ENCODE measurements around the gene ZKSCAN7. TPM values are rescaled to one million over a fixed set of nuclear protein-coding genes. Genes with fewer than 3 reads are reported as not detected.
"Not testable (repeated sequence)": the region's sequence is repeated elsewhere in the genome, so short reads cannot be mapped to it uniquely, and the experiment has no call there.

Gene ZKSCAN7
- total RNA-seq, 4 donors from 2014 or later: 0.61 to 2.9 (median 0.90) TPM

DNA sequence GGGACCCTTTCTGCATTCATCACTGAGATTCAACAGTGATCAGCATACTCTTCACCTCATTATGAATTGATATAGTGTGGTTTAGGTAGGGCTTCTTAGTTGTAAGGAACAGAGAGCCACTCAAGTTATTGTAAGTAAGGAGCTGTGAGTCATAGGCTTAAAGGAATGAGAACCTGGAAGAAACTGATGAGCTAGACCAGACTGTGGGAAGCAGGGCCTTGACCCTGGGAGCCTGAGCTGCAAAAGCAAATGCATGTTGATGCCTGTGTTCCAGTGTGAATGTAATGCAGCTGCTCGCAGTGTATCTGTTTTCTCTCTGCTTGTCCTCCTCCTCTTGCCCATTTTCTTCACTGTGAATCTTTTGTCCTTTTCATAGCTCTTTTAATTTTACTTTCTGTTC, 13.6 kb downstream of the ZKSCAN7 start:
- H3K9me3 ChIP-seq: peaks cover 0 to 52% (median 26%) of the 10 kb centered on the region in 3 donors
- no peak for TF ChIP-seq POLR2A (IDR thresholded peaks at IDR 0.05)
- TF ChIP-seq, protein P1, sequence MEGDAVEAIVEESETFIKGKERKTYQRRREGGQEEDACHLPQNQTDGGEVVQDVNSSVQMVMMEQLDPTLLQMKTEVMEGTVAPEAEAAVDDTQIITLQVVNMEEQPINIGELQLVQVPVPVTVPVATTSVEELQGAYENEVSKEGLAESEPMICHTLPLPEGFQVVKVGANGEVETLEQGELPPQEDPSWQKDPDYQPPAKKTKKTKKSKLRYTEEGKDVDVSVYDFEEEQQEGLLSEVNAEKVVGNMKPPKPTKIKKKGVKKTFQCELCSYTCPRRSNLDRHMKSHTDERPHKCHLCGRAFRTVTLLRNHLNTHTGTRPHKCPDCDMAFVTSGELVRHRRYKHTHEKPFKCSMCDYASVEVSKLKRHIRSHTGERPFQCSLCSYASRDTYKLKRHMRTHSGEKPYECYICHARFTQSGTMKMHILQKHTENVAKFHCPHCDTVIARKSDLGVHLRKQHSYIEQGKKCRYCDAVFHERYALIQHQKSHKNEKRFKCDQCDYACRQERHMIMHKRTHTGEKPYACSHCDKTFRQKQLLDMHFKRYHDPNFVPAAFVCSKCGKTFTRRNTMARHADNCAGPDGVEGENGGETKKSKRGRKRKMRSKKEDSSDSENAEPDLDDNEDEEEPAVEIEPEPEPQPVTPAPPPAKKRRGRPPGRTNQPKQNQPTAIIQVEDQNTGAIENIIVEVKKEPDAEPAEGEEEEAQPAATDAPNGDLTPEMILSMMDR (IDR thresholded peaks at IDR 0.05): no peak
- WGBS, 2 donors: 62 to 68% methylated on average over 1 of the region's 1 CpG
- no peaks in the 10 kb centered on the region for H3K4me1 ChIP-seq
- H3K4me3 ChIP-seq: no peak overlapping the region
- DNase-seq: no peak
- H3K27me3 ChIP-seq: no peaks in the 10 kb centered on the region
- H3K27ac ChIP-seq: no peak overlapping the region
- intact Hi-C loops (cut with DNase I): no loop called here
- peaks cover 0 to 68% (median 3%) of the 10 kb centered on the region in 3 donors for H3K36me3 ChIP-seq

DNA sequence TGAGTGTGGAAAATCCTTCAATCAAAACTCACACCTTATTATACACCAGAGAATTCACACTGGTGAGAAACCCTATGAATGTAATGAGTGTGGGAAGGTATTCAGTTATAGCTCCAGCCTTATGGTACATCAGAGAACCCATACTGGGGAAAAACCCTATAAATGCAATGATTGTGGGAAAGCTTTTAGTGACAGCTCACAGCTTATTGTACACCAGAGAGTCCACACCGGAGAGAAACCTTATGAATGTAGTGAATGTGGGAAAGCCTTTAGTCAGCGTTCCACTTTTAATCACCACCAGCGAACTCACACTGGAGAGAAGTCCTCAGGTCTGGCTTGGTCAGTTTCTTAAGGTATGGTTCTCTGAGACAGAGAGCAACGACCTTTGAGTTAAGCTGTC, 16.0 kb downstream of the ZKSCAN7 start:
- DNase-seq: no peak

GRCh38 chr3:44576613-44577012, 21.6 kb downstream of the ZKSCAN7 start:
- Histone ChIP-seq H3K27me3 (peaks cover 0 to 7% (median 0%) of the 10 kb centered on the region in 4 donors), H3K4me3 (no peak overlapping the region), H3K4me1 (no peaks in the 10 kb centered on the region), H3K9me3 (peaks cover 0 to 51% (median 7%) of the 10 kb centered on the region in 3 donors), H3K27ac (no peak overlapping the region), H3K36me3 (no peaks in the 10 kb centered on the region)
- no peak for DNase-seq
- intact Hi-C loops (cut with DNase I): no loop called here
- TF ChIP-seq, protein P1 (IDR thresholded peaks at IDR 0.05): no peak
- no peak for TF ChIP-seq POLR2A (IDR thresholded peaks at IDR 0.05)

More for the DNA sequence above, 16.0 kb downstream of the ZKSCAN7 start:
- no peak for TF ChIP-seq POLR2A (IDR thresholded peaks at IDR 0.05)
- TF ChIP-seq, protein P1 (IDR thresholded peaks at IDR 0.05): no peak
- Histone ChIP-seq H3K27me3 (no peaks in the 10 kb centered on the region), H3K4me3 (no peak overlapping the region), H3K9me3 (peaks cover 0 to 48% (median 26%) of the 10 kb centered on the region in 3 donors), H3K36me3 (peaks cover 0 to 51% (median 3%) of the 10 kb centered on the region in 3 donors), H3K27ac (no peak overlapping the region), H3K4me1 (no peaks in the 10 kb centered on the region)
- WGBS, 2 donors: 77 to 85% methylated on average over 4 of the region's 4 CpGs
- intact Hi-C loops (cut with DNase I): no loop called here

GRCh38 chr3:44577354-44577952, 22.5 kb downstream of the ZKSCAN7 start:
- H3K4me1 ChIP-seq; H3K4me3 ChIP-seq; H3K36me3 ChIP-seq; H3K27ac ChIP-seq; intact Hi-C loops (cut with DNase I); DNase-seq; H3K27me3 ChIP-seq: not testable (repeated sequence)
- 91 to 97% methylated on average over 5 to 10 of the region's 11 CpGs for WGBS, 2 donors
- peaks cover 0 to 48% (median 4%) of the 10 kb centered on the region in 3 donors for H3K9me3 ChIP-seq

DNA sequence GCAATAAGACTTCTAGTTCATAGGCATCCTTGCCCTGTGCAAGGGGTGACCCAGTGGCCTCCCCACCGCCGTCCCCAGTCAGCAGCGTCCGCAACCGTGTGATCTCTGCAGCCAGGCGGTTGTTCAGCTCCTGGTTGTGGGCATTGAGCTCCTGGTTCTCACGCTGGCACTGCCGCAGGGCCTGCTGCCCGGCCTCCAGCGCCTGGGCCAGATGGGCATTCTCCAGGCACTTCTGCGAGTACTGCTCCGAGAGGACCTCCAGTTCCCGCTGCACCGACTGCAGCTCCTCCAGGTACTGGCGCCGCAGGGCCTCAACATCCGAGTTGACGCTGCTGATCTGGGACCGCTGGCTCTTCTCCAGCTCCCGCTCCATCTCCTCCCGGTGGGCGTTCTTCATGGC, 23.3 kb downstream of the ZKSCAN7 start:
- H3K9me3 ChIP-seq: peaks cover 0 to 39% (median 0%) of the 10 kb centered on the region in 3 donors
- 95 to 97% methylated on average over 13 to 22 of the region's 22 CpGs for WGBS, 2 donors
- intact Hi-C loops (cut with DNase I); H3K4me1 ChIP-seq; H3K27me3 ChIP-seq; DNase-seq; H3K4me3 ChIP-seq; H3K36me3 ChIP-seq; H3K27ac ChIP-seq: not testable (repeated sequence)

DNA sequence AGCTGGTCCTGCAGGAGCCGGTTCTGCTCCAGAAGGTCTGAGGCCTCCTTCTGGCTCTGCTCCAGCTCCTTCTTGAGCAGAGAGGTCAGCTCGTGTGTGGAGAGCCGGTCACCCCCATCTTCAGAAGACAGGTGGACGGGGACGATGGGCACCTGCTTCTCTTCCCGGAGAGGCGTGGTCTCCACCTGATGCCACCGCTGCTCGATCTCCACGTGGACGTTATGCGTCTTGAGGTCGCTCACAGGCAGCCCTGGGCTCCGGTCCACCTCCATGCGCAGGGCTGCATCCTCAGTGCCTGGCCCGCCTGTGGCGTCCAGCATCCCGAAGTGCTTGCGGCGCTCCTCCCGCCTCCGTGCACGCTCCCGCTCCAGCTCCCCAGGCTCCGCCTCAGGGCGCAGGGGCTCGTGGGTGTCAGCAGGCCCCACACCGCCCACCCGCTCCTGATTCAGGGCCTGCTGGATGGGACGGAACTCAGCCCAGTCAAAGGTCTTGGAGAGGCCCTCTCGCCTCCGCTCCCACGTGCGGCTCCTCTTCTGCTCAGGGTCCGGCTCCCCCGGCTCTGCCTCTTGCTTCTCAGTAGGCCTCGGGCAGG, 24.0 kb downstream of the ZKSCAN7 start:
- peaks cover 0 to 34% (median 0%) of the 10 kb centered on the region in 3 donors for H3K9me3 ChIP-seq
- intact Hi-C loops (cut with DNase I); H3K4me3 ChIP-seq; H3K27ac ChIP-seq; H3K27me3 ChIP-seq; H3K4me1 ChIP-seq; DNase-seq; H3K36me3 ChIP-seq: not testable (repeated sequence)
- 96 to 97% methylated on average over 29 of the region's 37 CpGs for WGBS, 2 donors

DNA sequence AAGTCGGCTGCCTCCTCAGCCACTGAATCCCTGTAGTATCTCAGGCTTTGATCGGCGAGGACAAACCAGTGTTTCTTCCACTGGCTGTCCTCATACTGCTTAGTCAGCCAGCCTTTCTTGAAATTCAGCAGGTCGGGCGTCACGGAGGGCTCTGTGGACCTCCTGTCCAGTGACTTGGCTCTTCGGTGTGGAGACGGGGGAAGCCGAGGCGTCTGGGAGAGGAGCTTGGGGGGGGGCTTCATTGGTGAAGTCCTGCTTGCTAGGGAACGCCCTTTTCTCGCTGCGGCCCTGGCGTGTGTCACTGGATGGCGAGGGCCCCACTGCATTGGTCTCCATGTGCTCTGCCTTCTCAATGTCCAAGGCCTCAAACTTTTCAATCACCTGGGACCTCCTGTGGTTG, 24.8 kb downstream of the ZKSCAN7 start:
- Histone ChIP-seq H3K27me3 (peaks cover 0 to 12% (median 0%) of the 10 kb centered on the region in 4 donors), H3K9me3 (peaks cover 0 to 34% (median 0%) of the 10 kb centered on the region in 3 donors)
- 90 to 96% methylated on average over 3 to 4 of the region's 15 CpGs for WGBS, 2 donors
- DNase-seq; H3K27ac ChIP-seq; H3K4me1 ChIP-seq; intact Hi-C loops (cut with DNase I); H3K4me3 ChIP-seq; H3K36me3 ChIP-seq: not testable (repeated sequence)

- H3K36me3 ChIP-seq; H3K4me3 ChIP-seq; DNase-seq; H3K27ac ChIP-seq; intact Hi-C loops (cut with DNase I): not testable (repeated sequence)
- Histone ChIP-seq H3K27me3 (peaks cover 0 to 17% (median 0%) of the 10 kb centered on the region in 4 donors), H3K9me3 (peaks cover 0 to 34% (median 0%) of the 10 kb centered on the region in 3 donors), H3K4me1 (peaks cover 0 to 21% (median 0%) of the 10 kb centered on the region in 3 donors)
- 53% methylated on average over 17 of the region's 62 CpGs; no CpG with 5 or more reads in 1 of the 2 donors for WGBS, 2 donors
Measured at GRCh38 chr3:44580971-44581370, 26.0 kb downstream of the ZKSCAN7 start.

Measured in esophagus squamous epithelium (tissue), 5 donors.